Stromal cell of bone marrow (primary cell): ENCODE data around the gene PTBP3.
"Not testable (repeated sequence)": the region's sequence is repeated elsewhere in the genome, so short reads cannot be mapped to it uniquely, and the experiment has no call there.

ENCODE experiments used
- DNase-seq: peaks from one replicate; pipeline ENCODE4 v3.0.0-alpha.2; 2012; ENCODE audit warnings: low read depth

Gene PTBP3

GRCh38 chr9:112200711-112201110 is 132.7 kb downstream of the PTBP3 start:
- DNase-seq = no peak

- no peak for DNase-seq
Measured at GRCh38 chr9:112198646-112199045, 134.8 kb downstream of the PTBP3 start.

- peak; percentile 86 for DNase-seq
Measured at GRCh38 chr9:112194969-112195431, 138.4 kb downstream of the PTBP3 start.

- no peak for DNase-seq
Measured at GRCh38 chr9:112193572-112194288, 139.7 kb downstream of the PTBP3 start.

- not testable (repeated sequence) for DNase-seq
Measured at GRCh38 chr9:112190320-112190719, 143.1 kb downstream of the PTBP3 start.

GRCh38 chr9:112188884-112189283 is 144.5 kb downstream of the PTBP3 start:
- no peak for DNase-seq

- no peak for DNase-seq
Measured at GRCh38 chr9:112187404-112187803, 146.0 kb downstream of the PTBP3 start.

GRCh38 chr9:112186695-112187094 is 146.7 kb downstream of the PTBP3 start:
- DNase-seq = no peak

- DNase-seq = no peak
Measured at GRCh38 chr9:112184946-112185345, 148.5 kb downstream of the PTBP3 start.

GRCh38 chr9:112184221-112184620 is 149.2 kb downstream of the PTBP3 start:
- no peak for DNase-seq

GRCh38 chr9:112180387-112180881 is 153.0 kb downstream of the PTBP3 start:
- DNase-seq = no peak

GRCh38 chr9:112179816-112180215 is 153.6 kb downstream of the PTBP3 start:
- no peak for DNase-seq

- no peak for DNase-seq
Measured at GRCh38 chr9:112176524-112176923, 156.9 kb downstream of the PTBP3 start.

GRCh38 chr9:112175796-112176315 is 157.6 kb downstream of the PTBP3 start:
- DNase-seq = no peak

- no peak for DNase-seq
Measured at GRCh38 chr9:112174965-112175795, 158.2 kb downstream of the PTBP3 start, which contains the start of gene SUSD1. TSS of gene SUSD1 (minus strand) at chr9:112175297. CDS start at chr9:112175235, 62 bp downstream.

- no peak for DNase-seq
Measured at GRCh38 chr9:112174222-112174964, 159.0 kb downstream of the PTBP3 start.

- no peak for DNase-seq
Measured at GRCh38 chr9:112173489-112174221, 159.8 kb downstream of the PTBP3 start.

GRCh38 chr9:112170968-112171367 is 162.5 kb downstream of the PTBP3 start:
- DNase-seq = no peak

- no peak for DNase-seq
Measured at GRCh38 chr9:112170235-112170634, 163.2 kb downstream of the PTBP3 start.

- DNase-seq = no peak
Measured at GRCh38 chr9:112169368-112169767, 164.1 kb downstream of the PTBP3 start.

GRCh38 chr9:112168197-112168596 is 165.2 kb downstream of the PTBP3 start:
- DNase-seq = no peak
